ENCODE measurements around the gene BMPER.

The BMPER gene

GRCh38 chr7:33973231-33974015 is 68.1 kb downstream of the BMPER start:
- no peak for DNase-seq

- DNase-seq: no peak
These were observed 74.0 kb downstream of the BMPER start for GRCh38 chr7:33979300-33979806.

- no peak for DNase-seq
These were observed 74.5 kb downstream of the BMPER start for GRCh38 chr7:33979807-33980355.

- no peak for DNase-seq
These were observed 75.9 kb downstream of the BMPER start for GRCh38 chr7:33981226-33981625.

GRCh38 chr7:33981671-33982424 is 76.5 kb downstream of the BMPER start:
- no peak for DNase-seq

- no peak for DNase-seq
These were observed 77.1 kb downstream of the BMPER start for GRCh38 chr7:33982425-33982786.

- no peak for DNase-seq
These were observed 81.1 kb downstream of the BMPER start for GRCh38 chr7:33986451-33986850.

GRCh38 chr7:33986951-33987947 is 81.9 kb downstream of the BMPER start:
- DNase-seq: no peak

- DNase-seq: no peak
These were observed 91.6 kb downstream of the BMPER start for GRCh38 chr7:33996899-33997298.

GRCh38 chr7:33998476-33998875 is 93.1 kb downstream of the BMPER start:
- DNase-seq: no peak

- DNase-seq: no peak
These were observed 105.8 kb downstream of the BMPER start for GRCh38 chr7:34011017-34011695.

GRCh38 chr7:34011696-34012095 is 106.4 kb downstream of the BMPER start:
- DNase-seq: no peak

- no peak for DNase-seq
These were observed 108.1 kb downstream of the BMPER start for GRCh38 chr7:34013421-34013820.

GRCh38 chr7:34015651-34016050 is 110.3 kb downstream of the BMPER start:
- no peak for DNase-seq

GRCh38 chr7:34016876-34017275 is 111.5 kb downstream of the BMPER start:
- DNase-seq: no peak

GRCh38 chr7:34019301-34019790 is 114.0 kb downstream of the BMPER start:
- DNase-seq: no peak

GRCh38 chr7:34022626-34023025 is 117.3 kb downstream of the BMPER start:
- DNase-seq: no peak

- no peak for DNase-seq
These were observed 120.3 kb downstream of the BMPER start for GRCh38 chr7:34025600-34025999.

- no peak for DNase-seq
These were observed 121.3 kb downstream of the BMPER start for GRCh38 chr7:34026481-34027190.

GRCh38 chr7:34031156-34031555 is 125.8 kb downstream of the BMPER start:
- DNase-seq: no peak

- no peak for DNase-seq
These were observed 129.4 kb downstream of the BMPER start for GRCh38 chr7:34034728-34035127.
